HG03571 (cell line): ENCODE data around the gene TMEM30B.

Experiments
- ATAC-seq: cut with Tn5 transposase; IDR thresholded peaks from one replicate; pipeline ENCODE4 v1.9.1; 2021; ENCODE audit not compliant: unreplicated experiment

Gene TMEM30B

GRCh38 chr14:61300209-61300608 lies 19.1 kb upstream of the TMEM30B start:
- no peak for ATAC-seq

- no peak for ATAC-seq
Observed at GRCh38 chr14:61298824-61299223, 17.7 kb upstream of the TMEM30B start.

- no peak for ATAC-seq
Observed at GRCh38 chr14:61297581-61297980, 16.4 kb upstream of the TMEM30B start.

GRCh38 chr14:61296719-61297502 lies 15.8 kb upstream of the TMEM30B start:
- ATAC-seq, result no peak

- ATAC-seq, result no peak
Observed at GRCh38 chr14:61296151-61296550, 15.0 kb upstream of the TMEM30B start.

GRCh38 chr14:61290701-61291100 lies 9.6 kb upstream of the TMEM30B start:
- ATAC-seq, result no peak

GRCh38 chr14:61288720-61289119 lies 7.6 kb upstream of the TMEM30B start:
- ATAC-seq, result no peak

GRCh38 chr14:61288228-61288627 lies 7.1 kb upstream of the TMEM30B start:
- ATAC-seq, result no peak

GRCh38 chr14:61287196-61287595 lies 6.1 kb upstream of the TMEM30B start:
- no peak for ATAC-seq

GRCh38 chr14:61285364-61285763 lies 4.2 kb upstream of the TMEM30B start:
- no peak for ATAC-seq

GRCh38 chr14:61284001-61284400 lies 2.9 kb upstream of the TMEM30B start:
- no peak for ATAC-seq

- ATAC-seq, result no peak
Observed at GRCh38 chr14:61282746-61283145, 1.6 kb upstream of the TMEM30B start.

GRCh38 chr14:61281948-61282275 lies 774 bp upstream of the TMEM30B start:
- no peak for ATAC-seq

- ATAC-seq, result no peak
Observed at GRCh38 chr14:61280526-61281185, 482 bp downstream of the TMEM30B start.

GRCh38 chr14:61280092-61280525 lies 1.0 kb downstream of the TMEM30B start:
- ATAC-seq, result no peak

- no peak for ATAC-seq
Observed at GRCh38 chr14:61279082-61279481, 2.1 kb downstream of the TMEM30B start.

- no peak for ATAC-seq
Observed at GRCh38 chr14:61277784-61278183, 3.4 kb downstream of the TMEM30B start.

GRCh38 chr14:61277232-61277631 lies 3.9 kb downstream of the TMEM30B start:
- no peak for ATAC-seq

GRCh38 chr14:61271552-61271951 lies 9.6 kb downstream of the TMEM30B start:
- ATAC-seq, result no peak

GRCh38 chr14:61270714-61271113 lies 10.4 kb downstream of the TMEM30B start:
- ATAC-seq, result no peak

- ATAC-seq, result peak; percentile 83
Observed at GRCh38 chr14:61269321-61270083, 11.6 kb downstream of the TMEM30B start.

- no peak for ATAC-seq
Observed at GRCh38 chr14:61268812-61269211, 12.3 kb downstream of the TMEM30B start.
